ENCODE data around the gene ATG14.

DNA sequence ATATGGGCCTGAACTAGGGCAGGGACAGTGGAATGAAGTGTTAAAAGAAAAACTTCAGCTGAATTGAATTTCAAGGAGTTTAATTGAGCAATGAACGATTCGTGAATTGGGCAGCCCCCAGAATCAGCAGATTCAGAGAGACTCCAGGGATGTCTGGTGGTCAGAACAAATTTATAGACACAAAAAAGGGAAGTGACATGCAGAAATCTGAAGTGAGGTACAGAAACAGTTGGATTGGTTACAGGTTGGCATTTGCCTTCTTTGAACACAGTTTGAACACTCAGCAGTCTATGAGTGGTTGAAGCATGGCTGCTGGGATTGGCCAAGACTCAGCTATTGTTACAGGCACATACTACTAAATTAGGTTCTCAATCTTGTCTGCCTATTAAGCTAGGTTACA lies 38.5 kb upstream of the ATG14 start:
- TF ChIP-seq CTCF (conservative IDR thresholded peaks at IDR 0.05; ENCODE audit: low read length), result no peak
- no peak for TF ChIP-seq EZH2phosphoT487 (IDR thresholded peaks at IDR 0.05; ENCODE audit: borderline replicate concordance)
